Activated CD8-positive, alpha-beta memory T cell treated with anti-CD3 and anti-CD28 coated beads for 36 hours (primary cell): ENCODE data around the gene KCNQ1. TPM values are rescaled to one million over a fixed set of nuclear protein-coding genes. Genes with fewer than 3 reads are reported as not detected.

Source experiments
- CTCF ChIA-PET: fragments of 350-600 bp; sonication (Branson Sonifier 250); formaldehyde crosslinking; loops from one replicate; lab custom pipeline; 2021; ENCODE audit warnings: antibody characterized with exemption; lab: Charles Lee
- POLR2A ChIA-PET: fragments of 350-600 bp; sonication (Branson Sonifier 250); formaldehyde crosslinking; loops from one replicate; lab custom pipeline; 2021; ENCODE audit warnings: antibody characterized with exemption; lab: Charles Lee
- total RNA-seq, 2 experiments: library from RNA; stranded (reverse); gene quantifications; one replicate each; pipeline ENCODE4 v1.2.3, GENCODE V29; 2021

KCNQ1 gene
- total RNA-seq, 2 experiments from 2014 or later, result 3.1 to 3.9 TPM

GRCh38 chr11:2835751-2836150 lies 390.9 kb downstream of the KCNQ1 start:
- POLR2A ChIA-PET, result no interaction called here
- CTCF ChIA-PET, result no interaction called here

- POLR2A ChIA-PET, result no interaction called here
- CTCF ChIA-PET, result no interaction called here
Observed at GRCh38 chr11:2836315-2837095, 391.7 kb downstream of the KCNQ1 start.

- ChIA-PET POLR2A (no interaction called here), CTCF (no interaction called here)
Observed at GRCh38 chr11:2837096-2837601, 392.3 kb downstream of the KCNQ1 start.

GRCh38 chr11:2837651-2838050 lies 392.8 kb downstream of the KCNQ1 start:
- ChIA-PET CTCF (no interaction called here), POLR2A (no interaction called here)

- CTCF ChIA-PET, result no interaction called here
Observed at GRCh38 chr11:2838091-2838490, 393.3 kb downstream of the KCNQ1 start.

GRCh38 chr11:2838676-2839294 lies 394.0 kb downstream of the KCNQ1 start:
- ChIA-PET CTCF (no interaction called here), POLR2A (no interaction called here)

More at GRCh38 chr11:2838091-2838490, 393.3 kb downstream of the KCNQ1 start:
- POLR2A ChIA-PET, result no interaction called here

GRCh38 chr11:2839395-2839943 lies 394.7 kb downstream of the KCNQ1 start:
- CTCF ChIA-PET, result no interaction called here
- POLR2A ChIA-PET, result no interaction called here

- POLR2A ChIA-PET, result no interaction called here
- CTCF ChIA-PET, result interaction anchor here (1.3 kb wide), 1 partner anchor 310 kb away, joined by 3 read pairs; no protein-coding TSS in a partner anchor
Observed at GRCh38 chr11:2841411-2842190, 396.8 kb downstream of the KCNQ1 start.

- ChIA-PET CTCF (no interaction called here), POLR2A (no interaction called here)
Observed at GRCh38 chr11:2842876-2843275, 398.1 kb downstream of the KCNQ1 start.

GRCh38 chr11:2843551-2843950 lies 398.7 kb downstream of the KCNQ1 start:
- CTCF ChIA-PET, result no interaction called here
- POLR2A ChIA-PET, result no interaction called here

GRCh38 chr11:2844116-2844842 lies 399.5 kb downstream of the KCNQ1 start:
- ChIA-PET CTCF (no interaction called here), POLR2A (no interaction called here)

GRCh38 chr11:2844996-2845395 lies 400.2 kb downstream of the KCNQ1 start:
- ChIA-PET POLR2A (no interaction called here), CTCF (no interaction called here)

GRCh38 chr11:2846056-2846455 lies 401.2 kb downstream of the KCNQ1 start:
- POLR2A ChIA-PET, result no interaction called here

GRCh38 chr11:2846470-2846869 lies 401.7 kb downstream of the KCNQ1 start:
- ChIA-PET CTCF (no interaction called here), POLR2A (no interaction called here)

More at GRCh38 chr11:2846056-2846455, 401.2 kb downstream of the KCNQ1 start:
- CTCF ChIA-PET, result no interaction called here

- POLR2A ChIA-PET, result no interaction called here
- CTCF ChIA-PET, result interaction anchor here (0.9 kb wide), 1 partner anchor 44 kb away, joined by 3 read pairs; no protein-coding TSS in a partner anchor
Observed at GRCh38 chr11:2847561-2847960, 402.8 kb downstream of the KCNQ1 start.

GRCh38 chr11:2848497-2848896 lies 403.7 kb downstream of the KCNQ1 start:
- CTCF ChIA-PET, result no interaction called here
- POLR2A ChIA-PET, result no interaction called here

GRCh38 chr11:2849994-2850770 lies 405.4 kb downstream of the KCNQ1 start:
- CTCF ChIA-PET, result no interaction called here

GRCh38 chr11:2853401-2853800 lies 408.6 kb downstream of the KCNQ1 start:
- CTCF ChIA-PET, result interaction anchor here (0.9 kb wide), 1 partner anchor 321 kb away, joined by 3 read pairs; no protein-coding TSS in a partner anchor
- POLR2A ChIA-PET, result no interaction called here

More at GRCh38 chr11:2849994-2850770, 405.4 kb downstream of the KCNQ1 start:
- POLR2A ChIA-PET, result no interaction called here
